ENCODE results near the gene UBR1.
"Not testable (repeated sequence)": the region's sequence is repeated elsewhere in the genome, so short reads cannot be mapped to it uniquely, and the experiment has no call there.

Gene UBR1

GRCh38 chr15:42914728-42915497 lies 190.9 kb downstream of the UBR1 start:
- in situ Hi-C loops (cut with HindIII; ENCODE audit: low sequenced_read_pairs), result loop anchor here (25.0 kb wide), 1 partner anchor 103 kb away; no protein-coding TSS in a partner anchor
- DNase-seq (ENCODE audit: low read depth), result no peak

GRCh38 chr15:42911058-42911592 lies 194.7 kb downstream of the UBR1 start:
- no peak overlapping the region for H3K4me3 ChIP-seq (ENCODE audit: low read depth, low read length)
- no peak for DNase-seq (ENCODE audit: low read depth)
- in situ Hi-C loops (cut with HindIII; ENCODE audit: low sequenced_read_pairs), result loop anchor here (25.0 kb wide), 1 partner anchor 99 kb away; no protein-coding TSS in a partner anchor
- TF ChIP-seq CTCF (IDR thresholded peaks at IDR 0.05; ENCODE audit: low read depth, low read length, missing control alignments), result no peak

More at GRCh38 chr15:42914728-42915497, 190.9 kb downstream of the UBR1 start:
- no peak for TF ChIP-seq CTCF (IDR thresholded peaks at IDR 0.05; ENCODE audit: low read depth, low read length, missing control alignments)
- H3K4me3 ChIP-seq (ENCODE audit: low read depth, low read length), result no peak overlapping the region

- TF ChIP-seq CTCF (IDR thresholded peaks at IDR 0.05; ENCODE audit: low read depth, low read length, missing control alignments), result no peak
- no peak overlapping the region for H3K4me3 ChIP-seq (ENCODE audit: low read depth, low read length)
- no peak for DNase-seq (ENCODE audit: low read depth)
- in situ Hi-C loops (cut with HindIII; ENCODE audit: low sequenced_read_pairs), result loop anchor here (25.0 kb wide), 1 partner anchor 96 kb away; no protein-coding TSS in a partner anchor
Measured at GRCh38 chr15:42908538-42908937, 197.3 kb downstream of the UBR1 start.

GRCh38 chr15:42903388-42904324 lies 202.2 kb downstream of the UBR1 start:
- no peak for TF ChIP-seq CTCF (IDR thresholded peaks at IDR 0.05; ENCODE audit: low read depth, low read length, missing control alignments)
- in situ Hi-C loops (cut with HindIII; ENCODE audit: low sequenced_read_pairs), result loop anchor here (25.0 kb wide), 1 partner anchor 91 kb away; no protein-coding TSS in a partner anchor
- H3K4me3 ChIP-seq (ENCODE audit: low read depth, low read length), result no peak overlapping the region
- no peak for DNase-seq (ENCODE audit: low read depth)

- DNase-seq (ENCODE audit: low read depth); H3K4me3 ChIP-seq (ENCODE audit: low read depth, low read length); in situ Hi-C loops (cut with HindIII; ENCODE audit: low sequenced_read_pairs): not testable (repeated sequence)
Measured at GRCh38 chr15:42893911-42894310, 211.9 kb downstream of the UBR1 start.
